Stimulated activated naive B cell treated with anti-CD40 and anti-IgM and Interleukin-4, amounts not matched to agents 10 μg/mL and 1 μg/mL and 100 μg/mL, for 72 hours (primary cell): ENCODE results near the gene ANO9.
A peak's percentile ranks its signal among the peaks of the same experiment; 100 is the strongest.

ENCODE experiments used
- ATAC-seq, 2 donors: fragments of 150-1000 bp; cut with Tn5 transposase; replicated peaks; 2 replicates each; pipeline ENCODE4 v1.10.0; 2021; ENCODE audit warnings: moderate library complexity in 1 of 2
- DNase-seq: peaks from one replicate; pipeline ENCODE4 v3.0.0; 2021
- H3K27ac Mint-ChIP-seq: one replicate; pipeline ENCODE4 v1.8.0; 2022; ENCODE audit warnings: mild to moderate bottlenecking, mixed read lengths
- H3K27me3 Mint-ChIP-seq, 2 donors: one replicate each; pipeline ENCODE4 v1.8.0; 2022; ENCODE audit warnings: mixed read lengths in 2 of 2
- H3K36me3 Mint-ChIP-seq, 2 donors: one replicate each; pipeline ENCODE4 v1.8.0; 2022; ENCODE audit warnings: mixed read lengths in 2 of 2, mild to moderate bottlenecking in 1 of 2
- H3K4me1 Mint-ChIP-seq, 2 donors: one replicate each; pipeline ENCODE4 v1.8.0; 2022; ENCODE audit warnings: mixed read lengths in 2 of 2, mild to moderate bottlenecking in 1 of 2
- H3K4me3 Mint-ChIP-seq, 2 donors: one replicate each; pipeline ENCODE4 v1.8.0; 2022; ENCODE audit warnings: mild to moderate bottlenecking in 2 of 2, mixed read lengths in 2 of 2, moderate library complexity in 1 of 2
- H3K9me3 Mint-ChIP-seq, 2 donors: one replicate each; pipeline ENCODE4 v1.8.0; 2022; ENCODE audit warnings: mixed read lengths in 2 of 2, mild to moderate bottlenecking in 1 of 2

Gene ANO9

GRCh38 chr11:462107-462890 lies 20.5 kb upstream of the ANO9 start:
- Mint-ChIP-seq H3K9me3 (peaks cover 0 to 1% of the 10 kb centered on the region in 2 donors), H3K4me1 (peaks cover 12 to 14% of the 10 kb centered on the region in 2 donors), H3K27me3 (no peaks in the 10 kb centered on the region), H3K4me3 (no peak overlapping the region), H3K27ac (no peak overlapping the region), H3K36me3 (peaks cover 26 to 35% of the 10 kb centered on the region in 2 donors)
- ATAC-seq (no peak), DNase-seq (no peak)

- H3K9me3 Mint-ChIP-seq: peaks cover 0 to 1% of the 10 kb centered on the region in 2 donors
- DNase-seq (no peak), ATAC-seq (no peak)
- no peaks in the 10 kb centered on the region for H3K27me3 Mint-ChIP-seq
- no peak overlapping the region for H3K4me3 Mint-ChIP-seq
- H3K36me3 Mint-ChIP-seq: peaks cover 27 to 36% of the 10 kb centered on the region in 2 donors
- H3K27ac Mint-ChIP-seq: no peak overlapping the region
- peaks cover 18 to 19% of the 10 kb centered on the region in 2 donors for H3K4me1 Mint-ChIP-seq
Observed at GRCh38 chr11:461626-462025, 19.8 kb upstream of the ANO9 start.

GRCh38 chr11:460331-461199 lies 18.8 kb upstream of the ANO9 start:
- Mint-ChIP-seq H3K4me1 (peaks cover 16 to 19% of the 10 kb centered on the region in 2 donors), H3K27me3 (no peaks in the 10 kb centered on the region), H3K36me3 (peaks cover 23 to 34% of the 10 kb centered on the region in 2 donors), H3K9me3 (no peaks in the 10 kb centered on the region), H3K27ac (no peak overlapping the region), H3K4me3 (no peak overlapping the region)
- DNase-seq (no peak), ATAC-seq (no peak)

GRCh38 chr11:459511-460220 lies 17.9 kb upstream of the ANO9 start:
- no peak overlapping the region for H3K27ac Mint-ChIP-seq
- ATAC-seq (no peak), DNase-seq (no peak)
- no peaks in the 10 kb centered on the region for H3K27me3 Mint-ChIP-seq
- peaks cover 28 to 40% of the 10 kb centered on the region in 2 donors for H3K36me3 Mint-ChIP-seq
- no peak overlapping the region for H3K4me3 Mint-ChIP-seq
- no peaks in the 10 kb centered on the region for H3K9me3 Mint-ChIP-seq
- H3K4me1 Mint-ChIP-seq: peaks cover 16 to 25% of the 10 kb centered on the region in 2 donors

GRCh38 chr11:457111-457760 lies 15.4 kb upstream of the ANO9 start:
- H3K36me3 Mint-ChIP-seq: peaks cover 44 to 51% of the 10 kb centered on the region in 2 donors
- DNase-seq (no peak), ATAC-seq (peak in 1 of 2 donors; percentile 36)
- peaks cover 30 to 39% of the 10 kb centered on the region in 2 donors for H3K4me1 Mint-ChIP-seq
- no peaks in the 10 kb centered on the region for H3K27me3 Mint-ChIP-seq
- no peaks in the 10 kb centered on the region for H3K9me3 Mint-ChIP-seq
- H3K4me3 Mint-ChIP-seq: peak overlapping the region; percentile 10 to 32
- peak overlapping the region; percentile 20 for H3K27ac Mint-ChIP-seq

GRCh38 chr11:456533-456932 lies 14.7 kb upstream of the ANO9 start:
- Mint-ChIP-seq H3K4me3 (no peak overlapping the region), H3K27ac (peak overlapping the region; percentile 63), H3K9me3 (no peaks in the 10 kb centered on the region), H3K4me1 (peaks cover 35 to 46% of the 10 kb centered on the region in 2 donors), H3K36me3 (peaks cover 44 to 48% of the 10 kb centered on the region in 2 donors), H3K27me3 (no peaks in the 10 kb centered on the region)
- ATAC-seq (peak; percentile 72 to 78), DNase-seq (no peak)

GRCh38 chr11:455566-456147 lies 13.8 kb upstream of the ANO9 start:
- peaks cover 42 to 55% of the 10 kb centered on the region in 2 donors for H3K4me1 Mint-ChIP-seq
- no peak for ATAC-seq
- peaks cover 43 to 49% of the 10 kb centered on the region in 2 donors for H3K36me3 Mint-ChIP-seq
- no peaks in the 10 kb centered on the region for H3K9me3 Mint-ChIP-seq
- no peak overlapping the region for H3K4me3 Mint-ChIP-seq
- H3K27me3 Mint-ChIP-seq: no peaks in the 10 kb centered on the region
- no peak for DNase-seq
- no peak overlapping the region for H3K27ac Mint-ChIP-seq

GRCh38 chr11:454801-455565 lies 13.2 kb upstream of the ANO9 start:
- H3K27ac Mint-ChIP-seq: no peak overlapping the region
- peaks cover 42 to 55% of the 10 kb centered on the region in 2 donors for H3K4me1 Mint-ChIP-seq
- H3K36me3 Mint-ChIP-seq: peaks cover 39 to 49% of the 10 kb centered on the region in 2 donors

GRCh38 chr11:454043-454442 lies 12.2 kb upstream of the ANO9 start:
- DNase-seq (no peak), ATAC-seq (no peak)
- H3K4me3 Mint-ChIP-seq: no peak overlapping the region
- peaks cover 42 to 55% of the 10 kb centered on the region in 2 donors for H3K4me1 Mint-ChIP-seq
- H3K27ac Mint-ChIP-seq: no peak overlapping the region
- H3K27me3 Mint-ChIP-seq: no peaks in the 10 kb centered on the region
- peaks cover 35 to 49% of the 10 kb centered on the region in 2 donors for H3K36me3 Mint-ChIP-seq
- no peaks in the 10 kb centered on the region for H3K9me3 Mint-ChIP-seq

More at GRCh38 chr11:454801-455565, 13.2 kb upstream of the ANO9 start:
- DNase-seq (no peak), ATAC-seq (no peak)
- H3K27me3 Mint-ChIP-seq: no peaks in the 10 kb centered on the region
- H3K9me3 Mint-ChIP-seq: no peaks in the 10 kb centered on the region
- H3K4me3 Mint-ChIP-seq: no peak overlapping the region

GRCh38 chr11:453564-453963 lies 11.8 kb upstream of the ANO9 start:
- Mint-ChIP-seq H3K4me1 (peaks cover 45 to 60% of the 10 kb centered on the region in 2 donors), H3K4me3 (no peak overlapping the region), H3K27me3 (no peaks in the 10 kb centered on the region), H3K27ac (no peak overlapping the region), H3K9me3 (no peaks in the 10 kb centered on the region), H3K36me3 (peaks cover 32 to 49% of the 10 kb centered on the region in 2 donors)
- ATAC-seq (no peak), DNase-seq (no peak)

- DNase-seq (no peak), ATAC-seq (no peak)
- Mint-ChIP-seq H3K27ac (peak overlapping the region; percentile 31), H3K4me3 (no peak overlapping the region), H3K4me1 (peaks cover 48 to 62% of the 10 kb centered on the region in 2 donors), H3K9me3 (no peaks in the 10 kb centered on the region), H3K27me3 (no peaks in the 10 kb centered on the region), H3K36me3 (peaks cover 32 to 49% of the 10 kb centered on the region in 2 donors)
Observed at GRCh38 chr11:452916-453527, 11.2 kb upstream of the ANO9 start.

GRCh38 chr11:452203-452744 lies 10.5 kb upstream of the ANO9 start:
- DNase-seq (no peak), ATAC-seq (no peak)
- Mint-ChIP-seq H3K4me1 (peaks cover 42 to 58% of the 10 kb centered on the region in 2 donors), H3K9me3 (no peaks in the 10 kb centered on the region), H3K27ac (peak overlapping the region; percentile 56), H3K36me3 (peaks cover 32 to 42% of the 10 kb centered on the region in 2 donors), H3K27me3 (no peaks in the 10 kb centered on the region), H3K4me3 (peak overlapping the region in 1 of 2 donors; percentile 86)
